K562 (cell line): ENCODE data around the gene UBE2L5. TPM values are rescaled to one million over a fixed set of nuclear protein-coding genes. Genes with fewer than 3 reads are reported as not detected.
A peak's percentile ranks its signal among the peaks of the same experiment; 100 is the strongest.

Source experiments
- CEBPB ChIP-seq: fragments of 450-650 bp; IDR thresholded peaks from 2 replicates; pipeline ENCODE4 v1.6.1; 2016; ENCODE audit warnings: missing genetic modification characterization, missing compliant biosample characterization
- ESRRA ChIP-seq: fragments of 450-650 bp; IDR thresholded peaks from 2 replicates; pipeline ENCODE4 v1.6.1; 2014; ENCODE audit warnings: low read depth, mild to moderate bottlenecking, moderate library complexity, borderline replicate concordance
- FOS ChIP-seq: IDR thresholded peaks from 3 replicates; pipeline ENCODE4 v1.6.1; 2011; ENCODE audit not compliant: insufficient read length; ENCODE audit errors: extremely low read depth
- IFI16 ChIP-seq: fragments of 250-450 bp; sonication (Bioruptor Pico); IDR thresholded peaks from 2 replicates; pipeline ENCODE4 v2.1.2; 2022; ENCODE audit warnings: mild to moderate bottlenecking, inconsistent platforms
- L3MBTL2 ChIP-seq: fragments of 450-650 bp; IDR thresholded peaks from 2 replicates; pipeline ENCODE4 v1.6.1; 2016; ENCODE audit warnings: mild to moderate bottlenecking, moderate library complexity
- RCOR1 ChIP-seq, 2 experiments: IDR thresholded peaks; 2 replicates each; pipeline ENCODE4 v1.6.1; 2012; ENCODE audit warnings: low read depth in 2 of 2, low read length in 2 of 2, borderline replicate concordance in 1 of 2, improper control_type of control experiment in 1 of 2
- RUNX1 ChIP-seq: sonication (generic); IDR thresholded peaks from 2 replicates; pipeline ENCODE4 v1.6.1; 2016; ENCODE audit warnings: antibody characterized with exemption, low read depth
- SUPT5H ChIP-seq: fragments of 450-650 bp; IDR thresholded peaks from 2 replicates; pipeline ENCODE4 v1.6.1; 2016
- TAF1 ChIP-seq: IDR thresholded peaks from 2 replicates; pipeline ENCODE4 v1.6.1; 2011; ENCODE audit warnings: mild to moderate bottlenecking, low read length, moderate library complexity; ENCODE audit not compliant: insufficient read depth, control insufficient read depth, severe bottlenecking; ENCODE audit errors: extremely low read depth
- ZFX ChIP-seq: sonication (generic); formaldehyde crosslinking; IDR thresholded peaks from 2 replicates; pipeline ENCODE4 v1.8.0; 2022; ENCODE audit warnings: mild to moderate bottlenecking, missing genetic modification reagents, moderate library complexity
- ZNF146 ChIP-seq: IDR thresholded peaks from one replicate; pipeline ENCODE4 v1.6.1; 2018; ENCODE audit warnings: missing compliant biosample characterization; ENCODE audit not compliant: unreplicated experiment
- ZNF239 ChIP-seq: fragments of 250-450 bp; sonication (Bioruptor Pico); IDR thresholded peaks from 2 replicates; pipeline ENCODE4 v1.4.0; 2020; ENCODE audit warnings: mild to moderate bottlenecking
- polyA plus RNA-seq, 8 experiments: library from polyadenylated mRNA; depleted of rRNA in 4 of 8; stranded (reverse) in 5 of 8; unstranded in 3 of 8; fragments of >200 nt; fragmentation: Nextera tagmentation in 2 of 8; fragmentation: Illumina TruSeq in 1 of 8; extraction: Ambion mirVana in 2 of 8; extraction: Trizol in 1 of 8; gene quantifications; 2 replicates each; pipeline versions ENCODE4 v1.2.1 to v1.2.3, GENCODE V29; 2011 to 2014; ENCODE audit warnings: inconsistent platforms in 1 of 8, missing spikeins in 1 of 8
- total RNA-seq, 7 experiments: library from RNA; depleted of rRNA in 6 of 7; stranded (reverse); fragments of >200 nt in 6 of 7; fragmentation: Illumina TruSeq in 2 of 7; extraction: Trizol in 2 of 7; gene quantifications; 2 replicates each; pipeline versions ENCODE4 v1.2.1 to v1.2.3, GENCODE V29; 2011 to 2021; ENCODE audit warnings: low replicate concordance in 1 of 7
- TF ChIP-seq, protein P1 (sequence below): fragments of 200-800 bp; sonication (Bioruptor generic); IDR thresholded peaks from 2 replicates; pipeline ENCODE4 v1.6.1; 2017; ENCODE audit warnings: missing genetic modification characterization, missing compliant biosample characterization
- TF ChIP-seq, protein P2 (sequence below): sonication (generic); formaldehyde crosslinking; IDR thresholded peaks from 2 replicates; pipeline ENCODE4 v1.8.0; 2022; ENCODE audit warnings: missing genetic modification reagents, mild to moderate bottlenecking, moderate library complexity, borderline replicate concordance
- TF ChIP-seq, protein P3 (sequence below): sonication (generic); formaldehyde crosslinking; IDR thresholded peaks from 2 replicates; pipeline ENCODE4 v1.8.0; 2022; ENCODE audit warnings: mild to moderate bottlenecking, missing genetic modification reagents
- TF ChIP-seq, protein P4 (sequence below): fragments of 250-450 bp; sonication (Bioruptor Pico); IDR thresholded peaks from 2 replicates; pipeline ENCODE4 v1.4.0; 2020
- TF ChIP-seq, protein P5 (sequence below): fragments of 250-450 bp; sonication (Bioruptor Pico); IDR thresholded peaks from 2 replicates; pipeline ENCODE4 v1.9.0; 2021; ENCODE audit warnings: mild to moderate bottlenecking, inconsistent platforms

Gene UBE2L5
- total and polyA plus RNA-seq, 9 of the 15 experiments (the other 6 are each of a cell fraction or from before 2014, with no cell fraction given): 0.22 to 1.5 (median 0.86) TPM; not detected in 6

DNA sequence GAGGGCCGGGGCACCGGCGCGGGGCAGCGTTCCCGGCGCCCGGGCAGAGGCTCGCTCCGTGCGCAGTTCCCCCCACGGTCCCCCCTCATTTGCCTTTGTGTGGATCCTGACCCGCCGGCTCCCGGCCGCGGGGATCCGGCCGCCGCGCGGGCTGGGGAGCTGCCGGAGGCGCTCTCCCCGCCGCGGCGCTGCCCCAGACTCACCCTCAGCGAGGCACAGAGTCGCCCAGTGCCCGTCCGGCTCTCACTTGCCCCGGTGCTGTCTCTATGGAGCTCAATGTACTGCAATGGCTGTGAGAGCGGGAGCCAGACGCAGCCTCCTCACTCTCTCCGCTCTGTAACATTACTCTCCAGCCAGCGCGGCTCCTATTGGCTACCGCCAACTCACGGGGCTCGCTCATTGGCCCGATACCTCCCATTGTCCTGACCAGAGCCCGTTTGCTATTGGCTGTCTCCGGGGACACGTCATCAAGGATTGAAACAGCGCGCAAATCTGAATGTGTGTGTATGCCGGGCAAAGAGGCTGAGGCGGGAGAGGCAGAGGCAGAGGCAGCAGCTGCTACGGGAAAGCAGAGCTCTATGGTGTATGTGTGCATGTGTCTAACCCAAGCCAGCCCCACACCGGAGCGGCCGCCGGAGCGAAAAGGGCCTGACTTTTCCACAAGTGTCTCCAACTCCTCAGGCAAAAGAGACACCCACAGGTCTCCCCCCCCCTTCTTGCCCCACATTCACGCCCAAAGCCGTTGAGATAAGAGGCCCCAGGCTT is 43.5 kb downstream of the UBE2L5 start, which contains the start of gene HMGB1 (continued):
- TF ChIP-seq TAF1: peak; percentile 83
- no peak for TF ChIP-seq RUNX1
- peak; percentile 75 for TF ChIP-seq L3MBTL2
- TF ChIP-seq, protein P1, sequence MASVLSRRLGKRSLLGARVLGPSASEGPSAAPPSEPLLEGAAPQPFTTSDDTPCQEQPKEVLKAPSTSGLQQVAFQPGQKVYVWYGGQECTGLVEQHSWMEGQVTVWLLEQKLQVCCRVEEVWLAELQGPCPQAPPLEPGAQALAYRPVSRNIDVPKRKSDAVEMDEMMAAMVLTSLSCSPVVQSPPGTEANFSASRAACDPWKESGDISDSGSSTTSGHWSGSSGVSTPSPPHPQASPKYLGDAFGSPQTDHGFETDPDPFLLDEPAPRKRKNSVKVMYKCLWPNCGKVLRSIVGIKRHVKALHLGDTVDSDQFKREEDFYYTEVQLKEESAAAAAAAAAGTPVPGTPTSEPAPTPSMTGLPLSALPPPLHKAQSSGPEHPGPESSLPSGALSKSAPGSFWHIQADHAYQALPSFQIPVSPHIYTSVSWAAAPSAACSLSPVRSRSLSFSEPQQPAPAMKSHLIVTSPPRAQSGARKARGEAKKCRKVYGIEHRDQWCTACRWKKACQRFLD: peak; percentile 35; the same call in 1 of the 2 replicates
- TF ChIP-seq IFI16 (CRISPR knock-in tag): no peak
- 0 out of 4 replicates have a peak, but pooled peaks of 1 of the 2 experiments have one; percentile 7 for TF ChIP-seq RCOR1 (IDR thresholded peaks at IDR 0.05; ENCODE audit: borderline replicate concordance in 1 of 2, low read depth in 2 of 2, low read length in 2 of 2)
- TF ChIP-seq, protein P2, sequence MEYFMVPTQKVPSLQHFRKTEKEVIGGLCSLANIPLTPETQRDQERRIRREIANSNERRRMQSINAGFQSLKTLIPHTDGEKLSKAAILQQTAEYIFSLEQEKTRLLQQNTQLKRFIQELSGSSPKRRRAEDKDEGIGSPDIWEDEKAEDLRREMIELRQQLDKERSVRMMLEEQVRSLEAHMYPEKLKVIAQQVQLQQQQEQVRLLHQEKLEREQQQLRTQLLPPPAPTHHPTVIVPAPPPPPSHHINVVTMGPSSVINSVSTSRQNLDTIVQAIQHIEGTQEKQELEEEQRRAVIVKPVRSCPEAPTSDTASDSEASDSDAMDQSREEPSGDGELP (CRISPR knock-in tag): peak; percentile 90
- peak; percentile 77 for TF ChIP-seq ZFX
- TF ChIP-seq ESRRA: no peak
- TF ChIP-seq ZNF239: no peak
- TF ChIP-seq FOS: peak; percentile 92
- TF ChIP-seq SUPT5H: peak; percentile 92
- TF ChIP-seq CEBPB: peak; percentile 32; the same call in 1 of the 2 replicates
- TF ChIP-seq, protein P3, sequence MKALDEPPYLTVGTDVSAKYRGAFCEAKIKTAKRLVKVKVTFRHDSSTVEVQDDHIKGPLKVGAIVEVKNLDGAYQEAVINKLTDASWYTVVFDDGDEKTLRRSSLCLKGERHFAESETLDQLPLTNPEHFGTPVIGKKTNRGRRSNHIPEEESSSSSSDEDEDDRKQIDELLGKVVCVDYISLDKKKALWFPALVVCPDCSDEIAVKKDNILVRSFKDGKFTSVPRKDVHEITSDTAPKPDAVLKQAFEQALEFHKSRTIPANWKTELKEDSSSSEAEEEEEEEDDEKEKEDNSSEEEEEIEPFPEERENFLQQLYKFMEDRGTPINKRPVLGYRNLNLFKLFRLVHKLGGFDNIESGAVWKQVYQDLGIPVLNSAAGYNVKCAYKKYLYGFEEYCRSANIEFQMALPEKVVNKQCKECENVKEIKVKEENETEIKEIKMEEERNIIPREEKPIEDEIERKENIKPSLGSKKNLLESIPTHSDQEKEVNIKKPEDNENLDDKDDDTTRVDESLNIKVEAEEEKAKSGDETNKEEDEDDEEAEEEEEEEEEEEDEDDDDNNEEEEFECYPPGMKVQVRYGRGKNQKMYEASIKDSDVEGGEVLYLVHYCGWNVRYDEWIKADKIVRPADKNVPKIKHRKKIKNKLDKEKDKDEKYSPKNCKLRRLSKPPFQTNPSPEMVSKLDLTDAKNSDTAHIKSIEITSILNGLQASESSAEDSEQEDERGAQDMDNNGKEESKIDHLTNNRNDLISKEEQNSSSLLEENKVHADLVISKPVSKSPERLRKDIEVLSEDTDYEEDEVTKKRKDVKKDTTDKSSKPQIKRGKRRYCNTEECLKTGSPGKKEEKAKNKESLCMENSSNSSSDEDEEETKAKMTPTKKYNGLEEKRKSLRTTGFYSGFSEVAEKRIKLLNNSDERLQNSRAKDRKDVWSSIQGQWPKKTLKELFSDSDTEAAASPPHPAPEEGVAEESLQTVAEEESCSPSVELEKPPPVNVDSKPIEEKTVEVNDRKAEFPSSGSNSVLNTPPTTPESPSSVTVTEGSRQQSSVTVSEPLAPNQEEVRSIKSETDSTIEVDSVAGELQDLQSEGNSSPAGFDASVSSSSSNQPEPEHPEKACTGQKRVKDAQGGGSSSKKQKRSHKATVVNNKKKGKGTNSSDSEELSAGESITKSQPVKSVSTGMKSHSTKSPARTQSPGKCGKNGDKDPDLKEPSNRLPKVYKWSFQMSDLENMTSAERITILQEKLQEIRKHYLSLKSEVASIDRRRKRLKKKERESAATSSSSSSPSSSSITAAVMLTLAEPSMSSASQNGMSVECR: peak; percentile 83
- TF ChIP-seq, protein P4, sequence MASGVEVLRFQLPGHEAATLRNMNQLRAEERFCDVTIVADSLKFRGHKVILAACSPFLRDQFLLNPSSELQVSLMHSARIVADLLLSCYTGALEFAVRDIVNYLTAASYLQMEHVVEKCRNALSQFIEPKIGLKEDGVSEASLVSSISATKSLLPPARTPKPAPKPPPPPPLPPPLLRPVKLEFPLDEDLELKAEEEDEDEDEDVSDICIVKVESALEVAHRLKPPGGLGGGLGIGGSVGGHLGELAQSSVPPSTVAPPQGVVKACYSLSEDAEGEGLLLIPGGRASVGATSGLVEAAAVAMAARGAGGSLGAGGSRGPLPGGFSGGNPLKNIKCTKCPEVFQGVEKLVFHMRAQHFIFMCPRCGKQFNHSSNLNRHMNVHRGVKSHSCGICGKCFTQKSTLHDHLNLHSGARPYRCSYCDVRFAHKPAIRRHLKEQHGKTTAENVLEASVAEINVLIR (CRISPR knock-in tag): peak; percentile 67; the same call in 1 of the 2 replicates
- TF ChIP-seq, protein P5, sequence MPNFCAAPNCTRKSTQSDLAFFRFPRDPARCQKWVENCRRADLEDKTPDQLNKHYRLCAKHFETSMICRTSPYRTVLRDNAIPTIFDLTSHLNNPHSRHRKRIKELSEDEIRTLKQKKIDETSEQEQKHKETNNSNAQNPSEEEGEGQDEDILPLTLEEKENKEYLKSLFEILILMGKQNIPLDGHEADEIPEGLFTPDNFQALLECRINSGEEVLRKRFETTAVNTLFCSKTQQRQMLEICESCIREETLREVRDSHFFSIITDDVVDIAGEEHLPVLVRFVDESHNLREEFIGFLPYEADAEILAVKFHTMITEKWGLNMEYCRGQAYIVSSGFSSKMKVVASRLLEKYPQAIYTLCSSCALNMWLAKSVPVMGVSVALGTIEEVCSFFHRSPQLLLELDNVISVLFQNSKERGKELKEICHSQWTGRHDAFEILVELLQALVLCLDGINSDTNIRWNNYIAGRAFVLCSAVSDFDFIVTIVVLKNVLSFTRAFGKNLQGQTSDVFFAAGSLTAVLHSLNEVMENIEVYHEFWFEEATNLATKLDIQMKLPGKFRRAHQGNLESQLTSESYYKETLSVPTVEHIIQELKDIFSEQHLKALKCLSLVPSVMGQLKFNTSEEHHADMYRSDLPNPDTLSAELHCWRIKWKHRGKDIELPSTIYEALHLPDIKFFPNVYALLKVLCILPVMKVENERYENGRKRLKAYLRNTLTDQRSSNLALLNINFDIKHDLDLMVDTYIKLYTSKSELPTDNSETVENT (CRISPR knock-in tag): peak; percentile 25; the same call in 1 of the 2 replicates
- TF ChIP-seq ZNF146 (CRISPR knock-in tag): no peak
